ENCODE measurements around the gene CORO2A. TPM values are rescaled to one million over a fixed set of nuclear protein-coding genes. Genes with fewer than 3 reads are reported as not detected.
A peak's percentile ranks its signal among the peaks of the same experiment; 100 is the strongest.

CORO2A gene
- total RNA-seq, 3 donors from 2014 or later: 1.4 to 7.2 (median 7.2) TPM

DNA sequence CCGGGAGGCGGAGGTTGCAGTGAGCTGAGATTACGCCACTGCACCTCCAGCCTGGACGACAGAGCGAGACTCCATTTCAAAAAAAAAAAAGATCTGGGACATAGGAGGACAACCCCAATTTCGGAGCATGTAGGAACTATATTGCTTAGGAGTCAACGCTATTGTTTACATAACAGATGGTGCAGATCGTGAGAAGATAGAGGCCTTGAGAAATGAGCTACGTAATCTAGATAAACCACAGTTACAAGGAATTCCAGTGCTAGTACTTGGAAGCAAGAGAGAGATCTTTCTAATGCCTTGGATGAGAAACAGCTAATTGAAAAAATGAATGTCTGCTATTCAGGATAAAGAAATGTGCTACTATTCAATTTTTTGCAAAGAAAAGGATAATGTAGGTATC, 42.7 kb upstream of the CORO2A start:
- no peaks in the 10 kb centered on the region for H3K27me3 ChIP-seq
- no peak for TF ChIP-seq POLR2A (IDR thresholded peaks at IDR 0.05)
- TF ChIP-seq, protein P1, sequence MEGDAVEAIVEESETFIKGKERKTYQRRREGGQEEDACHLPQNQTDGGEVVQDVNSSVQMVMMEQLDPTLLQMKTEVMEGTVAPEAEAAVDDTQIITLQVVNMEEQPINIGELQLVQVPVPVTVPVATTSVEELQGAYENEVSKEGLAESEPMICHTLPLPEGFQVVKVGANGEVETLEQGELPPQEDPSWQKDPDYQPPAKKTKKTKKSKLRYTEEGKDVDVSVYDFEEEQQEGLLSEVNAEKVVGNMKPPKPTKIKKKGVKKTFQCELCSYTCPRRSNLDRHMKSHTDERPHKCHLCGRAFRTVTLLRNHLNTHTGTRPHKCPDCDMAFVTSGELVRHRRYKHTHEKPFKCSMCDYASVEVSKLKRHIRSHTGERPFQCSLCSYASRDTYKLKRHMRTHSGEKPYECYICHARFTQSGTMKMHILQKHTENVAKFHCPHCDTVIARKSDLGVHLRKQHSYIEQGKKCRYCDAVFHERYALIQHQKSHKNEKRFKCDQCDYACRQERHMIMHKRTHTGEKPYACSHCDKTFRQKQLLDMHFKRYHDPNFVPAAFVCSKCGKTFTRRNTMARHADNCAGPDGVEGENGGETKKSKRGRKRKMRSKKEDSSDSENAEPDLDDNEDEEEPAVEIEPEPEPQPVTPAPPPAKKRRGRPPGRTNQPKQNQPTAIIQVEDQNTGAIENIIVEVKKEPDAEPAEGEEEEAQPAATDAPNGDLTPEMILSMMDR (IDR thresholded peaks at IDR 0.05): no peak
- TF ChIP-seq POLR2AphosphoS5 (IDR thresholded peaks at IDR 0.05): no peak
- DNase-seq (ENCODE audit: low spot score in 2 of 2): no peak
- no peak overlapping the region for H3K27ac ChIP-seq
- H3K36me3 ChIP-seq: no peaks in the 10 kb centered on the region
- no peaks in the 10 kb centered on the region for H3K4me1 ChIP-seq
- intact Hi-C loops (cut with DNase I; ENCODE audit: low total_unique reads): no loop called here
- H3K4me3 ChIP-seq: no peak overlapping the region
- H3K9me3 ChIP-seq: no peaks in the 10 kb centered on the region

- Histone ChIP-seq H3K4me3 (no peak overlapping the region), H3K27ac (no peak overlapping the region), H3K4me1 (no peaks in the 10 kb centered on the region), H3K9me3 (no peaks in the 10 kb centered on the region), H3K27me3 (no peaks in the 10 kb centered on the region), H3K36me3 (no peaks in the 10 kb centered on the region)
- no peak for TF ChIP-seq POLR2A (IDR thresholded peaks at IDR 0.05)
- TF ChIP-seq, protein P1 (IDR thresholded peaks at IDR 0.05): peak in 1 of 3 donors; percentile 14
- DNase-seq (ENCODE audit: low spot score in 2 of 2): no peak
- intact Hi-C loops (cut with DNase I; ENCODE audit: low total_unique reads): no loop called here
Measured at GRCh38 chr9:98234245-98234825, 41.9 kb upstream of the CORO2A start.

DNA sequence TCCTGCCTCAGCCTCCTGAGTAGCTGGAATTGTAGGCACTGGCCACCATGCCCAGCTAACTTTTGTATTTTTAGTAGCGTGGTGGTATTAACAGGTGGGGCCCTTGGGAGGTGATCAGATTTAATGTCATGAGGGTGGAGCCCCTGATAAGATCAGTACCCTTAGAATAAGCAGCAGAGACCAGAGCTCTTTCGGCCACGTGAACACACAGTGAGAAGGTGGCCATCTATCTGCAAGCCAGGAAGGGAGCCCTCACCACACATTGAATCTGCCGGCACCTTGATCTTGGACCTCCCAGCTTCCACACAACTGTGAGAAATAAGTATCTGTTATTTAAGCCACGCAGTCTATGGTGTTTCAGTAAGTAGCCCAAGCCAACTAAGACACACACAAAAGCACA, 40.5 kb upstream of the CORO2A start:
- H3K27me3 ChIP-seq: no peaks in the 10 kb centered on the region
- H3K4me3 ChIP-seq: no peak overlapping the region
- no peak overlapping the region for H3K27ac ChIP-seq
- TF ChIP-seq POLR2A (IDR thresholded peaks at IDR 0.05): no peak
- no peak for TF ChIP-seq POLR2AphosphoS5 (IDR thresholded peaks at IDR 0.05)
- TF ChIP-seq, protein P1 (IDR thresholded peaks at IDR 0.05): no peak
- H3K36me3 ChIP-seq: no peaks in the 10 kb centered on the region
- no peak for DNase-seq (ENCODE audit: low spot score in 2 of 2)
- no peaks in the 10 kb centered on the region for H3K9me3 ChIP-seq
- H3K4me1 ChIP-seq: no peaks in the 10 kb centered on the region
- intact Hi-C loops (cut with DNase I; ENCODE audit: low total_unique reads): no loop called here

DNA sequence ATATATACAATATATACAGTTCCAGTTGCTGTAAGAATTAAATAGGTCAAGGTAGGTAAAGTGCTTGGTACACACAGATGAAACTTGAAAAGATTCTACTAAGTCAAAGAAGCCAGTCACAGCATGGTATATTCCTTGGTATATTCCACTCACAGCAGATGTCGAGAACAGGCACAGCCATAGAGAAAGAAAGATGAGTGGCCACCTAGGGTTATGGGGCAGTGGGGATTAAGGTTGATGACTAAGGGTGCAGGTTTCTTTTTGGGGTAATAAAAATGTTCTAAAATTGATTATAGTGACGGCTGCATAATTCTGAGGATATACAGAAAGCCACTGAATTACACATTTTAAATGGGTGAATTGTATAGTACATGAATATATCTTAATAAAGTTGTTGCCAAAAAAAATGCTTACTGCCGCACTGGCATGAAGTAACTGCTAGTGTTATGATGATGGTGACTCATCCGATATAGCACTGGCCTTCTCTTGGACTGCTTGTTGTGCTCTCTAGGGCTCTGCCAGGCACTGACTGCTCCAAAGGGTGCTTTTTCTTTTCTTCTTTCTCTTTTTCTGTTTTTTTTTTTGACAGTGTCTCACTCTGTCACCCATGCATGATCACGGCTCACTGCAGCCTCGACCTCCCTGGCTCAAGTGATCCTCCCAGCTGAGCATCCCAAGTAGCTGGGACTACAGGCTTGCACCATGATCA, 39.5 kb upstream of the CORO2A start:
- intact Hi-C loops (cut with DNase I; ENCODE audit: low total_unique reads): no loop called here
- no peaks in the 10 kb centered on the region for H3K4me1 ChIP-seq
- TF ChIP-seq POLR2A (IDR thresholded peaks at IDR 0.05) (no peak), POLR2AphosphoS5 (IDR thresholded peaks at IDR 0.05) (no peak)
- TF ChIP-seq, protein P1 (IDR thresholded peaks at IDR 0.05): no peak
- no peak overlapping the region for H3K27ac ChIP-seq
- H3K27me3 ChIP-seq: no peaks in the 10 kb centered on the region
- DNase-seq (ENCODE audit: low spot score in 2 of 2): no peak
- no peak overlapping the region for H3K4me3 ChIP-seq
- no peaks in the 10 kb centered on the region for H3K9me3 ChIP-seq
- H3K36me3 ChIP-seq: no peaks in the 10 kb centered on the region

GRCh38 chr9:98230789-98231188, 38.4 kb upstream of the CORO2A start:
- no peaks in the 10 kb centered on the region for H3K36me3 ChIP-seq
- H3K9me3 ChIP-seq: no peaks in the 10 kb centered on the region
- H3K27ac ChIP-seq: no peak overlapping the region
- no peaks in the 10 kb centered on the region for H3K27me3 ChIP-seq
- no peak for DNase-seq (ENCODE audit: low spot score in 2 of 2)
- TF ChIP-seq POLR2AphosphoS5 (IDR thresholded peaks at IDR 0.05) (no peak), POLR2A (IDR thresholded peaks at IDR 0.05) (no peak)
- intact Hi-C loops (cut with DNase I; ENCODE audit: low total_unique reads): no loop called here
- no peak overlapping the region for H3K4me3 ChIP-seq
- H3K4me1 ChIP-seq: no peaks in the 10 kb centered on the region
